ENCODE results near the gene MT3.

MT3 gene

GRCh38 chr16:56574625-56575024 lies 14.7 kb upstream of the MT3 start:
- ChIA-PET POLR2A (no interaction called here), CTCF (no interaction called here)
- H3K9me3 ChIP-seq (ENCODE audit: control insufficient read depth, insufficient read depth, low read depth, low read length) = no peaks in the 10 kb centered on the region
- H3K4me1 ChIP-seq (ENCODE audit: control insufficient read depth, insufficient read depth, low read length) = no peaks in the 10 kb centered on the region
- TF ChIP-seq ZNF169 (tag by site-specific recombination; IDR thresholded peaks at IDR 0.05) = no peak
- peak; percentile 75; the same call in 1 of the 2 replicates for TF ChIP-seq ZNF624 (tag by site-specific recombination; IDR thresholded peaks at IDR 0.05)
- TF ChIP-seq INSM2 (tag by site-specific recombination; IDR thresholded peaks at IDR 0.05) = no peak
- peak; percentile 94 for TF ChIP-seq SETDB1 (IDR thresholded peaks at IDR 0.05; ENCODE audit: insufficient read length, low read length)
- TF ChIP-seq ZNF645 (tag by site-specific recombination; IDR thresholded peaks at IDR 0.05) = no peak
- TF ChIP-seq ZNF768 (tag by site-specific recombination; IDR thresholded peaks at IDR 0.05) = no peak
- H3K27ac ChIP-seq (ENCODE audit: extremely low read depth, low read depth, low read length) = no peak overlapping the region
- H3K4me3 ChIP-seq (ENCODE audit: low read depth, low read length) = no peak overlapping the region
- no peaks in the 10 kb centered on the region for H3K36me3 ChIP-seq (ENCODE audit: control insufficient read depth in 2 of 2, insufficient read depth in 1 of 2, low read length in 2 of 2)

- Histone ChIP-seq H3K27ac (ENCODE audit: extremely low read depth, low read depth, low read length) (no peak overlapping the region), H3K4me3 (ENCODE audit: low read depth, low read length) (no peak overlapping the region), H3K36me3 (ENCODE audit: control insufficient read depth in 2 of 2, insufficient read depth in 1 of 2, low read length in 2 of 2) (no peaks in the 10 kb centered on the region), H3K4me1 (ENCODE audit: control insufficient read depth, insufficient read depth, low read length) (no peaks in the 10 kb centered on the region), H3K9me3 (ENCODE audit: control insufficient read depth, insufficient read depth, low read depth, low read length) (no peaks in the 10 kb centered on the region)
- POLR2A ChIA-PET = no interaction called here
- CTCF ChIA-PET = interaction anchor here (0.6 to 3.6 kb wide), 41 partner anchors 9 to 685 kb away, joined by 3 to 66 read pairs (median 4); partner anchors contain the start of genes MT1A, MT2A and MT3
- peak; percentile 71 for TF ChIP-seq KLF9 (tag by site-specific recombination; IDR thresholded peaks at IDR 0.05; ENCODE audit: low read depth)
- peak; percentile 64 for TF ChIP-seq ZNF654 (tag by site-specific recombination; IDR thresholded peaks at IDR 0.05; ENCODE audit: low read depth)
- TF ChIP-seq ZEB2 (tag by site-specific recombination; IDR thresholded peaks at IDR 0.05) = no peak
- no peak for TF ChIP-seq ZBTB44 (tag by site-specific recombination; IDR thresholded peaks at IDR 0.05)
- peak; percentile 27; the same call in 1 of the 2 replicates for TF ChIP-seq SP3 (tag by site-specific recombination; IDR thresholded peaks at IDR 0.05)
- peak; percentile 37; the same call in 1 of the 2 replicates for TF ChIP-seq CTCF (tag by site-specific recombination; IDR thresholded peaks at IDR 0.05)
- TF ChIP-seq KLF1 (tag by site-specific recombination; IDR thresholded peaks at IDR 0.05) = peak; percentile 60
Observed at GRCh38 chr16:56576585-56577299, 12.6 kb upstream of the MT3 start.

- Histone ChIP-seq H3K9me3 (ENCODE audit: control insufficient read depth, insufficient read depth, low read depth, low read length) (no peaks in the 10 kb centered on the region), H3K4me3 (ENCODE audit: low read depth, low read length) (no peak overlapping the region), H3K4me1 (ENCODE audit: control insufficient read depth, insufficient read depth, low read length) (no peaks in the 10 kb centered on the region), H3K27ac (ENCODE audit: extremely low read depth, low read depth, low read length) (no peak overlapping the region), H3K36me3 (ENCODE audit: control insufficient read depth in 2 of 2, insufficient read depth in 1 of 2, low read length in 2 of 2) (no peaks in the 10 kb centered on the region)
- CTCF ChIA-PET = interaction anchor here (0.6 to 3.6 kb wide), 32 partner anchors 9 to 595 kb away, joined by 3 to 66 read pairs (median 4); partner anchors contain the start of genes MT1A and MT2A
- POLR2A ChIA-PET = no interaction called here
- no peak for TF ChIP-seq BCL6B (tag by site-specific recombination; IDR thresholded peaks at IDR 0.05)
- TF ChIP-seq OVOL3 (tag by site-specific recombination; IDR thresholded peaks at IDR 0.05) = no peak
- TF ChIP-seq ZNF10 (tag by site-specific recombination; IDR thresholded peaks at IDR 0.05) = no peak
- TF ChIP-seq PRDM10 (tag by site-specific recombination; IDR thresholded peaks at IDR 0.05) = no peak
- no peak for TF ChIP-seq ZNF394 (tag by site-specific recombination; IDR thresholded peaks at IDR 0.05; ENCODE audit: borderline replicate concordance)
- no peak for TF ChIP-seq ZNF660 (tag by site-specific recombination; IDR thresholded peaks at IDR 0.05)
Observed at GRCh38 chr16:56577300-56577625, 12.1 kb upstream of the MT3 start.

All from HEK293 (cell line).